Activated B cell treated with CpG ODN at 0.5 μM for 24 hours (primary cell): ENCODE measurements around the gene PARD6B. TPM values are rescaled to one million over a fixed set of nuclear protein-coding genes. Genes with fewer than 3 reads are reported as not detected.

Source experiments
- ATAC-seq: fragments of 200-7000 bp; cut with Tn5 transposase; one replicate; pipeline ENCODE4 v1.10.0; 2021; ENCODE audit warnings: low read depth, mild to moderate bottlenecking, moderate library complexity
- CTCF ChIA-PET: fragments of 350-600 bp; sonication (Branson Sonifier 250); formaldehyde crosslinking; loops from one replicate; lab custom pipeline; 2021; ENCODE audit warnings: antibody characterized with exemption; lab: Charles Lee
- POLR2A ChIA-PET: fragments of 350-600 bp; sonication (Branson Sonifier 250); formaldehyde crosslinking; loops from one replicate; lab custom pipeline; 2021; ENCODE audit warnings: antibody characterized with exemption; lab: Charles Lee
- DNase-seq: peaks from one replicate; pipeline ENCODE4 v3.0.0; 2022
- H3K27ac Mint-ChIP-seq: one replicate; pipeline ENCODE4 v1.8.0; 2020; ENCODE audit warnings: mixed read lengths
- H3K27me3 Mint-ChIP-seq: one replicate; pipeline ENCODE4 v1.8.0; 2021; ENCODE audit warnings: mixed read lengths
- H3K36me3 Mint-ChIP-seq: one replicate; pipeline ENCODE4 v1.8.0; 2021; ENCODE audit warnings: low read depth, mixed read lengths
- H3K4me1 Mint-ChIP-seq: one replicate; pipeline ENCODE4 v1.8.0; 2021; ENCODE audit warnings: mixed read lengths
- H3K4me3 Mint-ChIP-seq: one replicate; pipeline ENCODE4 v1.8.0; 2020; ENCODE audit warnings: mild to moderate bottlenecking, mixed read lengths
- H3K9me3 Mint-ChIP-seq: one replicate; pipeline ENCODE4 v1.8.0; 2020; ENCODE audit warnings: mixed read lengths
- CTCF ChIP-seq: fragments of 200-600 bp; IDR thresholded peaks from one replicate; pipeline ENCODE4 v1.8.0; 2022; ENCODE audit warnings: antibody characterized with exemption, mild to moderate bottlenecking
- intact Hi-C: fragments of 100-400 bp; cut with micrococcal nuclease; formaldehyde crosslinking; loops from one replicate; pipeline ENCODE4 v1.15.1; 2024
- total RNA-seq: library from RNA; stranded (reverse); gene quantifications from 2 replicates; pipeline ENCODE4 v1.2.3, GENCODE V29; 2022

Gene PARD6B
- total RNA-seq, 1 donor from 2014 or later: 5.7 TPM

- Mint-ChIP-seq H3K27ac (no peak overlapping the region), H3K27me3 (peaks cover 48% of the 10 kb centered on the region), H3K9me3 (no peaks in the 10 kb centered on the region), H3K36me3 (no peaks in the 10 kb centered on the region), H3K4me1 (peaks cover 8% of the 10 kb centered on the region), H3K4me3 (no peak overlapping the region)
- no peak for TF ChIP-seq CTCF
- ATAC-seq (no peak), DNase-seq (no peak)
- ChIA-PET POLR2A (no interaction called here), CTCF (interaction anchor here (0.7 kb wide), 1 partner anchor 11 kb away, joined by 3 read pairs; no protein-coding TSS in a partner anchor)
- intact Hi-C loops: no loop called here
Observed at GRCh38 chr20:50691573-50692551, 39.5 kb upstream of the PARD6B start.

DNA sequence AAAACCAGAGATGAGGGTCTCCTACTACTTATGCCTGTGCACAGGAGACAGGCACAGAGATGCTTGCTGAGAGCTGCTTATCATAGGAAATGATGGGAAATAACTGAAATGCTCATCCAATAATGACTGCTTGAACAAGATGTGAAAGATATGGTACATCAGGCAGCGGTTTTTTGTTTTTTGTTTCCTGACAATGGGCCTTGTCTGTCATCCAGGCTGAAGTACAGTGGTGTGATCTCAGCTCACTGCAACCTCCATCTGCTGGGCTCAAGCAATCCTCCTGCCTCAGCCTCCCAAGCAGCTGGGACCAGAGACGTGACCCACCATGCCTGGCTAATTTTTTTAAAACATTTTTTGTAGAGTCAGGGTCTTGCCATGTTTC lies 38.8 kb upstream of the PARD6B start:
- CTCF ChIA-PET: interaction anchor here (0.7 kb wide), 1 partner anchor 12 kb away, joined by 3 read pairs; no protein-coding TSS in a partner anchor
- POLR2A ChIA-PET: no interaction called here
- peaks cover 43% of the 10 kb centered on the region for H3K27me3 Mint-ChIP-seq
- H3K4me1 Mint-ChIP-seq: peaks cover 8% of the 10 kb centered on the region
- no peaks in the 10 kb centered on the region for H3K9me3 Mint-ChIP-seq
- DNase-seq (no peak), ATAC-seq (no peak)
- TF ChIP-seq CTCF: no peak
- no peak overlapping the region for H3K27ac Mint-ChIP-seq
- no peak overlapping the region for H3K4me3 Mint-ChIP-seq
- intact Hi-C loops: no loop called here
- H3K36me3 Mint-ChIP-seq: no peaks in the 10 kb centered on the region

DNA sequence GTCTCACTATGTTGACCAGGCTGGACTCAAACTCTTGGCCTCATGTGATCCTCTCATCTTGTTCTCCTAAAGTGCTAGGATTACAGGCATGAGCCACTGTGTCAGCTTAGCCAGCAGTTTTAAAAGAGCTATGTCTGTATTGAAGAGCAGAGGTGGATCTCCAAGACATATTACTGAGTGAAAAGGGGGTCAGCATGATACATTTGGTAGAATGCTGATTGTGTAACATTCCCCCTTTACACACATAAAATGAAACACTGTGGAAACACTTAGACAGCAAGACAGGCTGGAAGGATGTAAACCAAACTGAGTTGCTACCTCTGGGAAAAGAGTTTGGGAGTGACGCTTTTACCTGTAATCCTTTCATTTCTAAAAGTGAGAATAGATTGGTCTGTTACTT lies 38.4 kb upstream of the PARD6B start:
- no peak for ATAC-seq
- ChIA-PET CTCF (interaction anchor here (0.7 kb wide), 1 partner anchor 12 kb away, joined by 3 read pairs; no protein-coding TSS in a partner anchor), POLR2A (no interaction called here)
- Mint-ChIP-seq H3K27me3 (peaks cover 45% of the 10 kb centered on the region), H3K27ac (no peak overlapping the region), H3K4me1 (peaks cover 8% of the 10 kb centered on the region), H3K36me3 (no peaks in the 10 kb centered on the region), H3K9me3 (no peaks in the 10 kb centered on the region), H3K4me3 (no peak overlapping the region)
- TF ChIP-seq CTCF: no peak
- intact Hi-C loops: no loop called here
- DNase-seq: no peak

GRCh38 chr20:50694379-50695134 lies 36.8 kb upstream of the PARD6B start:
- ATAC-seq (no peak), DNase-seq (no peak)
- POLR2A ChIA-PET: no interaction called here
- no peaks in the 10 kb centered on the region for H3K36me3 Mint-ChIP-seq
- CTCF ChIA-PET: no interaction called here
- TF ChIP-seq CTCF: no peak
- H3K4me1 Mint-ChIP-seq: peaks cover 8% of the 10 kb centered on the region
- no peaks in the 10 kb centered on the region for H3K9me3 Mint-ChIP-seq
- H3K27ac Mint-ChIP-seq: no peak overlapping the region
- no peak overlapping the region for H3K4me3 Mint-ChIP-seq
- H3K27me3 Mint-ChIP-seq: peaks cover 43% of the 10 kb centered on the region
- intact Hi-C loops: no loop called here
